GM18861 (cell line): Measurements from ENCODE around the gene GNAS.
"Not testable (repeated sequence)": the region's sequence is repeated elsewhere in the genome, so short reads cannot be mapped to it uniquely, and the experiment has no call there.

Source experiments
- ATAC-seq: cut with Tn5 transposase; IDR thresholded peaks from one replicate; pipeline ENCODE4 v1.9.1; 2021; ENCODE audit not compliant: unreplicated experiment

Gene GNAS

GRCh38 chr20:58922036-58922435, 69.5 kb downstream of the GNAS start:
- no peak for ATAC-seq

DNA sequence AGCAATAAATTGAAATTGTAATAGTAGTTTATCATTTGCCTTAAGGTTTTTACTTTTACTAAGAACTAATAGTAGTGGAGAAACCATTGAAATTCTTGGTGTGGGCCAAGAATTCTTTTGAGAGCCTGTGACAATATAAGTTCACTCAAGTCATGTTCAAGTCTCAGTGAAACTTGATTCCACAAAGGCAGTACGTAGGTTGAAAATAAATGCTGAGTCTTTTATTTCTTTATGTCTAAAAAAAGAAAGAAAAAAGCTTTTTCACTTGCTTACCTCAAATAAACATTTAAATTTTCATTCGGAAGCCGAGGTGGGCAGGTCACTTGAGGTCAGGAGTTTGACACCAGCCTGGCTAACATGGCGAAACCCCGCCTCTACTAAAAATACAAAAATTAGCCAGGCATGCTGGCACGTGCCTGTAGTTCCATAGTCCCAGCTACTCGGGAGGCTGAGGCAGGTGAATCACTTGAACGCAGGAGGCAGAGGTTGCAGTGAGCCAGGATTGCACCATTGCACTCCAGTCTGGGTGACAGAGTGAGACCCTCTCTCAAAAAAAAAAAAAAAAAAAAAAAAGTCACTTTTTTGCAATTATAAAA, 70.7 kb downstream of the GNAS start:
- ATAC-seq = no peak

GRCh38 chr20:58926802-58927489, 74.4 kb downstream of the GNAS start:
- no peak for ATAC-seq

- no peak for ATAC-seq
Observed at GRCh38 chr20:58927490-58928061, 75.1 kb downstream of the GNAS start.

DNA sequence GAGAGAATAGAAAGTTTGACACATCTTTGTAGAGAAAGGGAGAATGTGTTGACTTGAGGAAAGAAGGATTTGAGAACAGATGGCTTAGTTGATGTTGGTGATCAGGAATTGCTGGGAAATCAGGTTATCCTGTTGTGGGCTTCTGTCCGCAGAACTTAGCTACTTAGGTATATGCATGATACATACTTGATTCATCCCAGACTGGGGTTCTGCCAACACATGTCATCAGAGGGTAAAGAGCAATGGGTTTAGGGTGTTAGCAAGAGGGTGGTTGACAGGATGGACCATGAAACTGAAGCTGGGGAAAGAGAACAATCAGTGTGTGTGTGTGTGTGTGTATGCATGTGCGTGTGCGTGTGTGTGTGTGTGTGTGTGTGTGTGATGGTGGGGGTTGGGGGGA, 78.0 kb downstream of the GNAS start:
- no peak for ATAC-seq

- ATAC-seq = no peak
Observed at GRCh38 chr20:58932170-58932569, 79.7 kb downstream of the GNAS start.

DNA sequence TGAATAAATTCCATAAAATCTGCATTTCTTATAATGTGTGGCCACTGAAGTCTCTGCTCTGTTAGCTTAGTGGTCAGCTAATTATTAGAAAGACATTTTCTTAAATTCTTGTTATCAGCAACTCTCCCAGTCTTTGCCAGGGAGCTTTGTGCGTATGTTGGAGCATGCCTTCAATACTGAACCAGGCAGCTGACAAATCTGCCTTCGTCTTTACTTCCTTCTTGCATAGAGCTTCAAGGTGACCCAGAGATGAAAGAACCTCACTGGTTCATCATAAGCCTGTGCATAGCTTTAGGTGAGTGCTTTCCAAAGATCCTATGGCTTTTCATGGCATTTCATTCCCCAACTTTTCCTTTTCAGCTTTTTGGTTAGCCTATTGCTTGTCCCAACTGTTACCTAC, 85.6 kb downstream of the GNAS start:
- no peak for ATAC-seq

DNA sequence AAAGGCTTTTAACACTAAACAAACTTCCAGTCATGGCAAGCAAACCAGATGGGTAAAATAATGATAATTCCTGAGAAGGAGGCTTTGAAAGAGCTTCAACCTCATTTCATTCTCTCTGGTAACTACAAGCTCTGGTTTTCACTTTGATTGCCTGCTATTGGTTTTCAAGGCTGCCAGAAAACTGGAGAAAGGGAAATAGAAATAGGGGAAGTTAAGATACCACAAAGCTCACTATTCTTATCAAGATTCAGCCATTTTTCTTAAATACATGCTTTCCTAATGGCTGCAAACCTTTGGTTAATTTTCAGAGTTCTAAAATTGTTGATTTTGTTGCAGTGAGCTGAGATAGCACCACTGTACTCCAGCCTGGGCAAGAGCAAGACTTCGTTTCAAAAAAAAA, 86.0 kb downstream of the GNAS start:
- ATAC-seq = no peak

DNA sequence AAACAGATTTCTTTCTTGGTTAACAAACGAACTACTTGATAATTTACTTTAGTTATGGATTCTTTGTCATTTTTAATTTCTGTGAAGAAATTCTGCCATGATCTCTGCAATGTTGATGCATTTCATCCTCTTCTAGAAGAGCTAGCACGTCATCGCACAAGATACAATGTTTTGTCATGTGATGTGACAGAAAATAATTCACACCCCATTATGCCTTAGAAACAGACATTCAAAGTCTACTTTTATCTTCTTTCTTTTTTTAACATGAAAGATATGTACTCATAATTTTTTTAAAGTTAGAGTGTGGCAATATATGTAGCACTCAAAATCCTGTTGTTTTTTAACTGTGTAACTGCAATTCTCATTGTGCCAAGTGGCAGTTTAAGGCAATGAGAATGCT, 89.0 kb downstream of the GNAS start:
- ATAC-seq = no peak

DNA sequence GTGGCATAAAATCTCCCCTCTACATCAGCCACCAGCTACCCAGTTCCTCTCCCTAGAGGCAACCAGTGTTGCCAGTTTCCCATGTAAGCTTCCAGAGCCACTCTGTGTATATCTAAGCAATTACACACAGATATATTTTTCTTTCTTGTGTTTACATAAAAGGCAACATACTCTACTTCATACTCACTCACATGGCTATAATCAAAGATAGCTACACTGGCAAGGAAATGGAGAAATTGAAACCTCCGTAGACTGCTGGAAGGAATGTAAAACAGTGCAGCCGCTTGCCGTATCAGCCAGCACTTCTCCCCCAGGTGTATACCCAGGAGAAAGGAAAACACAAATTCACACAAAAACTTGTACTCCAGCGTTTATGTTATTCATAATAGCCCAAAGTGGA, 90.0 kb downstream of the GNAS start:
- no peak for ATAC-seq

- ATAC-seq = no peak
Observed at GRCh38 chr20:58944610-58945009, 92.1 kb downstream of the GNAS start.

- ATAC-seq = no peak
Observed at GRCh38 chr20:58945965-58946631, 93.6 kb downstream of the GNAS start.

DNA sequence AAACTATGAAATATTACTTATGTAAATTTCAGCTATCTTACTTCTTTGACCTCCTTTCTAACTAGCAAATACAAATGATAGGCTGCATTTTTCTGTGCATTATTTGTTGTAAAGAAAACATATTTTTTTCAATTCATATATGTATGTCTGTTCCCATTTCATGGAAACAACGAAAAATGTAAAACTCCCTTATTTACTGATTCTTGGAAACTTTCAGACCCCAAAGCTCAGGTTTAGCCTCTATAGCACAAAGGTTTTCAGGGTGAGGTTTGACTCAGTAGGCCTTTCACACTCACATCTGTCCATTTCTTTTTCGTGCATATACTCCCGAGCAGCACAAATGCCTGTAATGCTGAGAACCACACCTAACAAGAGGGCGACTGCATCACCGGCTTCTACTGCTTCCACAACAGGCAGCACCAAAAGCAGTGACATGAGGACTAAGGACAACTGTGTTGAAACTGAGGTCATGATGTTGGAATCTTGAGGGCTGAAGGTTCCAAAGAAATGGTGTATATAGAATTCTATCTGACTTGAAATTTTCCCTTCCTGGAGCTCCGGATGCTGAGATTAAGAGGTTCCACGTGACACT, 95.4 kb downstream of the GNAS start:
- not testable (repeated sequence) for ATAC-seq

GRCh38 chr20:58950603-58951002, 98.1 kb downstream of the GNAS start:
- no peak for ATAC-seq

DNA sequence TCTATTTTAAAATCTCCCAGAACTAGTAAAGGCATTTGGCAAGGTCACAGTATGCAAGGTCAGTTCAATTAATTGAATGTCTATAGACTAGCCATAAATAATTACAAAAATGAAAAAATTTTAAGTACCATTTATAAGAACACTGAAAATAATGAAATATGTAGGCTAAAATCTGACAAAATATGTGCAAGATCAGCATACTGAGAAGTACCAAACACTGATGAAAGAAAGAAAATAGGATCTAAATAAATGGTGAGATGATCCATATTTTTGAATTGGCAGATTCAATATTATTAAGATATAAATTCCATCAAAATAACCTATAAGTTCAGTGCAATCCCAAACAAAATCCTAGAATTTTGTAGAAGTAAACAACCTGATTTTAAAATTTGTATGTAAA, 100.5 kb downstream of the GNAS start:
- ATAC-seq = no peak

- ATAC-seq = no peak
Observed at GRCh38 chr20:58956078-58956477, 103.6 kb downstream of the GNAS start.

DNA sequence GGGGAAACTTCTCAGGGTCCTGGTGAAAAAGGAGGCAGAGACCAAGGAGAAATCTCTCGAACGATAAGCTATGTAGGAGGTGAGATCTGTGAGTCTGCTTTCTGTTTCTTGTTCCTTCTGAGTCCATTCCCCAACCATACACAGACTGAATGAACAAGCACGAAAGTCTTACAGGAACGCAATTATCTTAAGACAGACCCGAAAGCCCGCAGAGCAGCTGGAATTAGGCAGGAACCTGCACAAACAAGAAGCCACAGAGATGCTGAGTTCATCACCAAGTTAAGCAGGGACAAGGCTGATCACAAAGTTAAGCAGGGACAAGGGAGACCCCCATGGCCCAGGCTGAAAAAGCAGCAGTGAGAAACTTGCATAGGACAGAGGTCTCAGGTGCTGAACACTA, 107.1 kb downstream of the GNAS start:
- ATAC-seq = no peak
